ENCODE results near the gene RABAC1. TPM values are rescaled to one million over a fixed set of nuclear protein-coding genes. Genes with fewer than 3 reads are reported as not detected.

Gene RABAC1
- total RNA-seq, 1 experiment from 2014 or later: 94.0 TPM

DNA sequence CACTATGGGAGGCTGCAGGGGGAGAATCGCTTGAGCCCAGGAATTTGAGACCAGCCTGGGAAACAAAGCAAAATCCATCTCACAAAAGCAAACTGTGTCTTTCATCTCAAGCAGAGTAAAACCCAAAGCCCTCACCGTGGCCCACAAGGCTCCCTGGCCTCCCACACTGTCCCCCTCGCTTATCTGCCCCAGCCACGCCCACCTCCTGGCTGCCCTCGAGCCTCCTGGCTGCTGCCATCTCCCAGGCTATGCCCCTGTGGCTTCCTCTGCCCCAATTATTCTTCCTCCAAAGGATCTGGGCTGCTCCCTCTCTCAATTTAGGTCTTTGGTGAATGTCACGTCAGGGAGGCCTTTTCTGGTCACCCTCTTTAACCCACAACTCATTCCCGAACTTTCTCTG, 3.6 kb downstream of the RABAC1 start:
- H3K9me3 Mint-ChIP-seq: no peaks in the 10 kb centered on the region
- peaks cover 4 to 21% (median 5%) of the 10 kb centered on the region in 3 experiments; a peak in 5 of 7 replicates for H3K36me3 Mint-ChIP-seq (ENCODE audit: insufficient read depth in 1 of 3, low read depth in 3 of 3)
- Histone ChIP-seq H3K27ac (ENCODE audit: insufficient read length, low read depth, low read length) (no peak overlapping the region), H3K23me2 (ENCODE audit: insufficient read length, low read depth, low read length, poor library complexity, severe bottlenecking) (peaks cover 4% of the 10 kb centered on the region), H4K5ac (ENCODE audit: insufficient read length, low read depth, low read length) (no peak overlapping the region), H4K20me1 (ENCODE audit: control insufficient read depth, insufficient read depth, insufficient read length) (peaks cover 3% of the 10 kb centered on the region), H2BK5ac (ENCODE audit: insufficient read length, low read length) (no peak overlapping the region), H2BK12ac (ENCODE audit: insufficient read length, low read depth, low read length) (no peak overlapping the region), H3K23ac (ENCODE audit: insufficient read length, low read depth, low read length) (no peak overlapping the region), H2AK5ac (ENCODE audit: insufficient read length, low read length) (no peak overlapping the region), H3K18ac (ENCODE audit: insufficient read length, low read depth, low read length) (no peak overlapping the region), H2BK15ac (ENCODE audit: low read depth, low read length) (no peak overlapping the region), H3K27me3 (ENCODE audit: insufficient read depth, low read length) (no peaks in the 10 kb centered on the region), H3K56ac (ENCODE audit: insufficient read length, low read depth, low read length) (no peak overlapping the region), H3T11ph (ENCODE audit: low read length) (no peak overlapping the region), H3K79me1 (ENCODE audit: insufficient read depth, low read depth, low read length, poor library complexity, severe bottlenecking) (no peaks in the 10 kb centered on the region), H3K4me2 (ENCODE audit: insufficient read depth, insufficient read length, low read length) (no peak overlapping the region), H2BK20ac (ENCODE audit: low read depth, low read length, poor library complexity, severe bottlenecking) (no peak overlapping the region), H4K8ac (replicated peaks; ENCODE audit: insufficient read length, low read depth, low read length) (no peak overlapping the region), H3K9me3 (ENCODE audit: control insufficient read depth, low read depth, low read length) (no peaks in the 10 kb centered on the region), H3K14ac (ENCODE audit: insufficient read depth, low read length) (no peak overlapping the region), H3K79me2 (ENCODE audit: insufficient read depth, low read length) (no peaks in the 10 kb centered on the region), H4K91ac (ENCODE audit: insufficient read length, low read depth, low read length) (no peak overlapping the region), H3K4ac (ENCODE audit: low read depth, low read length) (no peak overlapping the region), H2AFZ (ENCODE audit: low read length) (no peak overlapping the region), H3K4me1 (ENCODE audit: insufficient read depth, low read length) (no peaks in the 10 kb centered on the region), H3K9ac (ENCODE audit: extremely low read depth, insufficient read length, low read length) (no peak overlapping the region), H2BK120ac (ENCODE audit: low read depth, low read length, poor library complexity, severe bottlenecking) (no peak overlapping the region)
- no peak overlapping the region for H3K4me3 Mint-ChIP-seq
- no peak for DNase-seq
- no peak for TF ChIP-seq CTCF (conservative IDR thresholded peaks at IDR 0.05)
- H3K27ac Mint-ChIP-seq: no peak overlapping the region
- no peaks in the 10 kb centered on the region for H3K27me3 Mint-ChIP-seq (ENCODE audit: low read depth)
- H3K4me1 Mint-ChIP-seq: peaks cover 19 to 25% of the 10 kb centered on the region in 2 experiments
- whole genome bisulfite sequencing (ENCODE audit: extremely low coverage, insufficient read length, low lambda C conversion rate): no CpG with 5 or more reads among the region's 7 CpGs
